Gastroesophageal sphincter (tissue), 3 donors: ENCODE results near the gene BATF.

ENCODE experiments used
- CTCF ChIP-seq, 4 experiments: fragments of 200-600 bp in 2 of 4; fragments of 450-650 bp in 2 of 4; sonication (generic) in 1 of 4; IDR thresholded peaks; one replicate each; pipeline ENCODE4 v1.5.1; 2017 to 2019; ENCODE audit warnings: antibody characterized with exemption in 4 of 4, mild to moderate bottlenecking in 2 of 4, moderate library complexity in 2 of 4
- EP300 ChIP-seq: sonication (generic); formaldehyde crosslinking; IDR thresholded peaks from one replicate; pipeline ENCODE4 v1.6.1; 2017; ENCODE audit warnings: antibody characterized with exemption, mild to moderate bottlenecking
- POLR2A ChIP-seq, 2 donors: fragments of 450-650 bp; IDR thresholded peaks; one replicate each; pipeline ENCODE4 v1.6.1; 2017; ENCODE audit warnings: antibody characterized with exemption in 2 of 2, mild to moderate bottlenecking in 2 of 2, moderate library complexity in 1 of 2
- POLR2AphosphoS5 ChIP-seq: sonication (generic); formaldehyde crosslinking; IDR thresholded peaks from one replicate; pipeline ENCODE4 v1.6.1; 2017; ENCODE audit warnings: antibody characterized with exemption

GRCh38 chr14:75486318-75486717, 36.0 kb upstream of the BATF start:
- TF ChIP-seq CTCF (IDR thresholded peaks at IDR 0.05): no peak
- TF ChIP-seq EP300: no peak
- TF ChIP-seq POLR2A (IDR thresholded peaks at IDR 0.05): no peak
- TF ChIP-seq POLR2AphosphoS5: no peak
